ENCODE data around the gene HSD17B2. TPM values are rescaled to one million over a fixed set of nuclear protein-coding genes. Genes with fewer than 3 reads are reported as not detected.

The HSD17B2 gene
- total RNA-seq, 1 donor = not detected

DNA sequence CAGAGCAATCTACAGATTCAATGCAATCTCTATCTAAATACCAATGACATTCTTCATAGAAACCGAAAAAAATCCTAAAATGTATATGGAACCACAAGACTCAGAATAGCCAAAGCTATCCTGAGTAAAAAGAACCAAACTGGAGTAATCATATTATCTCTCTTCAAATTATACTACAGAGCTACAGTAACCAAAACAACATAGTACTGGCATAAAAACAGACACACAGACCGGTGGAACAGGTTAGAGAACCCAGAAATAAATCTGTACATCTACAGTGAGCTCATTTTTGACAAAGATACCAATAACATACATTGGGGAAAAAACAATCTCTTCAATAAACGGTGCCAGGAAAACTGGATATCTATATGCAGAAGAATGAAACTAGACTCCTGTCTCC, 89.6 kb downstream of the HSD17B2 start:
- H3K9me3 ChIP-seq (ENCODE audit: low read depth, low read length) = no peaks in the 10 kb centered on the region
- TF ChIP-seq, protein P1, sequence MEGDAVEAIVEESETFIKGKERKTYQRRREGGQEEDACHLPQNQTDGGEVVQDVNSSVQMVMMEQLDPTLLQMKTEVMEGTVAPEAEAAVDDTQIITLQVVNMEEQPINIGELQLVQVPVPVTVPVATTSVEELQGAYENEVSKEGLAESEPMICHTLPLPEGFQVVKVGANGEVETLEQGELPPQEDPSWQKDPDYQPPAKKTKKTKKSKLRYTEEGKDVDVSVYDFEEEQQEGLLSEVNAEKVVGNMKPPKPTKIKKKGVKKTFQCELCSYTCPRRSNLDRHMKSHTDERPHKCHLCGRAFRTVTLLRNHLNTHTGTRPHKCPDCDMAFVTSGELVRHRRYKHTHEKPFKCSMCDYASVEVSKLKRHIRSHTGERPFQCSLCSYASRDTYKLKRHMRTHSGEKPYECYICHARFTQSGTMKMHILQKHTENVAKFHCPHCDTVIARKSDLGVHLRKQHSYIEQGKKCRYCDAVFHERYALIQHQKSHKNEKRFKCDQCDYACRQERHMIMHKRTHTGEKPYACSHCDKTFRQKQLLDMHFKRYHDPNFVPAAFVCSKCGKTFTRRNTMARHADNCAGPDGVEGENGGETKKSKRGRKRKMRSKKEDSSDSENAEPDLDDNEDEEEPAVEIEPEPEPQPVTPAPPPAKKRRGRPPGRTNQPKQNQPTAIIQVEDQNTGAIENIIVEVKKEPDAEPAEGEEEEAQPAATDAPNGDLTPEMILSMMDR (IDR thresholded peaks at IDR 0.05; ENCODE audit: extremely low read depth, low read depth, low read length) = no peak
- no peaks in the 10 kb centered on the region for H3K27me3 ChIP-seq (ENCODE audit: insufficient read depth, low read length)
- H4K20me1 ChIP-seq (ENCODE audit: insufficient read depth, low read length) = no peaks in the 10 kb centered on the region
- H3K79me2 ChIP-seq (ENCODE audit: insufficient read depth, low read length) = no peaks in the 10 kb centered on the region
- H3K27ac ChIP-seq (ENCODE audit: low read depth, low read length) = no peak overlapping the region
- DNase-seq (ENCODE audit: insufficient read length, low spot score, missing footprints) = no peak
- no peaks in the 10 kb centered on the region for H3K4me1 ChIP-seq (ENCODE audit: insufficient read depth, low read length)
- H3K4me2 ChIP-seq (ENCODE audit: insufficient read depth, low read length) = no peak overlapping the region
- no peaks in the 10 kb centered on the region for H3K36me3 ChIP-seq (ENCODE audit: insufficient read depth, low read length)
- H2AFZ ChIP-seq (ENCODE audit: low read length) = no peak overlapping the region
- H3K4me3 ChIP-seq (ENCODE audit: insufficient read depth, low read length) = no peak overlapping the region

DNA sequence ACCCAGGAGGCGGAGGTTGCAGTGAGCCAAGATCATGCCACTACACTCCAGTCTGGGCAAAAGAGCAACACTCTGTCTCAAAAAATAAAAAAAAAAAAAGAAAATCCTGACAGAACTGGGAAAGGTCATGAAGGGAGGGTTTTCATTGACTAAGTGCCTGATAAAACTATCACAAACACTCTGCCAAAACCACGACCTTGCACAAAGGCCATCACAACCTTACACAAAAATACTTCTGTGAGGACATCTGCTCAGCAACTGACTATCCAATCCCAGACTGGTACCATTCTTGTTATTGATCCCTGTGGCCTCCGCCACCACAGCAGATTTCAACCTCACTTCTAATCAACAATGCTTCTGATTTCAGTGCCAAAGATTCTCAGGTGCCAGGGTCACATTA, 94.8 kb downstream of the HSD17B2 start:
- H3K36me3 ChIP-seq (ENCODE audit: insufficient read depth, low read length) = no peaks in the 10 kb centered on the region

DNA sequence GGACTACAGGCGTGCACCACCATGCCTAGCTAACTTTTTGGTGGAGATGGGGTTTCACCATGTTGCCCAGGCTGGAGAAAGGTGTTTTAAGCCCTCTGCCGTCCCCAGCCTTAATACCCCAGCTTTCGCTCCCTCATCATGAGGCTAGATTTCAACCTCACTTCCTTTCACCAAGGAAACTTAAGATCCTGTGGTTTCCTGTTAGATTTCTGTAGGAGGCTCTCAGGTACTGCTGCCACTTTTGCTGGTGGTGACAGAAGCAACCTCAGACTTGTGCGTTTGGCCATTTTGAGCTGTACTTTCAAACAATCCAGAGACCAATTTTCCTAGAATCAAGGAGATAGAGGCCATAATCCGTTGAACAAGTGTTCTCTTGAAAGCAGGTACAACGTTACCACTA, 98.7 kb downstream of the HSD17B2 start:
- Histone ChIP-seq H3K4me3 (ENCODE audit: insufficient read depth, low read length) (no peak overlapping the region), H3K27me3 (ENCODE audit: insufficient read depth, low read length) (no peaks in the 10 kb centered on the region), H3K79me2 (ENCODE audit: insufficient read depth, low read length) (no peaks in the 10 kb centered on the region), H3K4me2 (ENCODE audit: insufficient read depth, low read length) (no peak overlapping the region), H3K9me3 (ENCODE audit: low read depth, low read length) (no peaks in the 10 kb centered on the region), H3K4me1 (ENCODE audit: insufficient read depth, low read length) (no peaks in the 10 kb centered on the region), H2AFZ (ENCODE audit: low read length) (no peak overlapping the region), H4K20me1 (ENCODE audit: insufficient read depth, low read length) (no peaks in the 10 kb centered on the region), H3K27ac (ENCODE audit: low read depth, low read length) (no peak overlapping the region), H3K36me3 (ENCODE audit: insufficient read depth, low read length) (no peaks in the 10 kb centered on the region)
- no peak for DNase-seq (ENCODE audit: insufficient read length, low spot score, missing footprints)
- TF ChIP-seq, protein P1 (IDR thresholded peaks at IDR 0.05; ENCODE audit: extremely low read depth, low read depth, low read length) = no peak

More for the DNA sequence above, 94.8 kb downstream of the HSD17B2 start:
- DNase-seq (ENCODE audit: insufficient read length, low spot score, missing footprints) = no peak
- Histone ChIP-seq H3K4me3 (ENCODE audit: insufficient read depth, low read length) (no peak overlapping the region), H3K79me2 (ENCODE audit: insufficient read depth, low read length) (no peaks in the 10 kb centered on the region), H4K20me1 (ENCODE audit: insufficient read depth, low read length) (no peaks in the 10 kb centered on the region), H3K4me1 (ENCODE audit: insufficient read depth, low read length) (no peaks in the 10 kb centered on the region), H3K9me3 (ENCODE audit: low read depth, low read length) (no peaks in the 10 kb centered on the region), H2AFZ (ENCODE audit: low read length) (no peak overlapping the region), H3K27ac (ENCODE audit: low read depth, low read length) (no peak overlapping the region), H3K27me3 (ENCODE audit: insufficient read depth, low read length) (no peaks in the 10 kb centered on the region), H3K4me2 (ENCODE audit: insufficient read depth, low read length) (no peak overlapping the region)
- TF ChIP-seq, protein P1 (IDR thresholded peaks at IDR 0.05; ENCODE audit: extremely low read depth, low read depth, low read length) = no peak

DNA sequence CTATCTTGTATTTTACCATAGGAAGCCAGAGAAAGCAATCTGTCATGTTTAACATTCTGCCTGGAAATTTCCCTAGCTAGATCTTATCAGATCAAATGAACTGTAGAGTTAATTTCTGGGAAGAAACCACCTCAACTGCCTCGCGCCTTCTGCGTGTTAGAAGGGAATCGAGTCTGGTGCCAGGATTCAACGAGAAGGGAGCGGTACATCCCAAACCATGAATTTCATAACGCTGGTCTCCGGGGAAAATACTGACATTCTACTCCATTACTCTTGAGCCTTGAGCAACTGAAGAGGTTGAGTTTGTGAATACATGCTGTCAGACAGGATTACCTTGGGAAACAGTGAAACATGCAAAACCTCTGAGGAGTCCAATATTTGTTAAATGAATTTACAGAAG, 99.8 kb downstream of the HSD17B2 start:
- no peaks in the 10 kb centered on the region for H3K9me3 ChIP-seq (ENCODE audit: low read depth, low read length)
- no peaks in the 10 kb centered on the region for H3K27me3 ChIP-seq (ENCODE audit: insufficient read depth, low read length)
- no peaks in the 10 kb centered on the region for H3K4me1 ChIP-seq (ENCODE audit: insufficient read depth, low read length)
- no peaks in the 10 kb centered on the region for H3K36me3 ChIP-seq (ENCODE audit: insufficient read depth, low read length)
- no peak for DNase-seq (ENCODE audit: insufficient read length, low spot score, missing footprints)
- no peaks in the 10 kb centered on the region for H4K20me1 ChIP-seq (ENCODE audit: insufficient read depth, low read length)
- H3K4me2 ChIP-seq (ENCODE audit: insufficient read depth, low read length) = no peak overlapping the region
- H3K27ac ChIP-seq (ENCODE audit: low read depth, low read length) = no peak overlapping the region
- H3K79me2 ChIP-seq (ENCODE audit: insufficient read depth, low read length) = no peaks in the 10 kb centered on the region
- TF ChIP-seq, protein P1 (IDR thresholded peaks at IDR 0.05; ENCODE audit: extremely low read depth, low read depth, low read length) = no peak
- H2AFZ ChIP-seq (ENCODE audit: low read length) = no peak overlapping the region
- H3K4me3 ChIP-seq (ENCODE audit: insufficient read depth, low read length) = no peak overlapping the region
